Left ventricle myocardium inferior (tissue), 1 donor: ENCODE measurements around the gene GRIA1. TPM values are rescaled to one million over a fixed set of nuclear protein-coding genes. Genes with fewer than 3 reads are reported as not detected.

Experiments used
- DNase-seq: peaks from one replicate; pipeline ENCODE4 v3.0.0-alpha.2; 2020
- H3K27ac ChIP-seq: fragments of 200-600 bp; replicated peaks from 2 replicates; pipeline ENCODE4 v1.8.0; 2021
- H3K27me3 ChIP-seq: fragments of 200-600 bp; 2 replicates; pipeline ENCODE4 v1.8.0; 2021; ENCODE audit warnings: low read depth
- H3K36me3 ChIP-seq: fragments of 200-600 bp; 2 replicates; pipeline ENCODE4 v1.8.0; 2021
- H3K4me1 ChIP-seq: fragments of 200-600 bp; 2 replicates; pipeline ENCODE4 v1.8.0; 2021
- H3K4me3 ChIP-seq: fragments of 200-600 bp; 2 replicates; pipeline ENCODE4 v1.8.0; 2021; ENCODE audit warnings: mild to moderate bottlenecking, moderate library complexity
- H3K9me3 ChIP-seq: fragments of 200-600 bp; replicated peaks from 2 replicates; pipeline ENCODE4 v1.8.0; 2021
- intact Hi-C: fragments of 100-400 bp; cut with micrococcal nuclease; formaldehyde crosslinking; loops from one replicate; pipeline ENCODE4 v1.11.0; 2022
- total RNA-seq: library from RNA; stranded (reverse); fragmentation: NEBNext Ultra II Directional; extraction: Animal tissue kit (Norgen Biotek cat#: 25700); gene quantifications from one replicate; pipeline ENCODE4 v1.2.1, GENCODE V29; 2021
- TF ChIP-seq, protein P1 (sequence below): fragments of 200-600 bp; IDR thresholded peaks from 2 replicates; pipeline ENCODE4 v1.8.0; 2021; ENCODE audit warnings: antibody characterized with exemption, mild to moderate bottlenecking, borderline replicate concordance
- donor health status: DM: no; HTN: yes; CAD: no; lungs with severe emphysema.

Gene GRIA1
- total RNA-seq, 1 donor from 2014 or later, result 0.14 TPM

DNA sequence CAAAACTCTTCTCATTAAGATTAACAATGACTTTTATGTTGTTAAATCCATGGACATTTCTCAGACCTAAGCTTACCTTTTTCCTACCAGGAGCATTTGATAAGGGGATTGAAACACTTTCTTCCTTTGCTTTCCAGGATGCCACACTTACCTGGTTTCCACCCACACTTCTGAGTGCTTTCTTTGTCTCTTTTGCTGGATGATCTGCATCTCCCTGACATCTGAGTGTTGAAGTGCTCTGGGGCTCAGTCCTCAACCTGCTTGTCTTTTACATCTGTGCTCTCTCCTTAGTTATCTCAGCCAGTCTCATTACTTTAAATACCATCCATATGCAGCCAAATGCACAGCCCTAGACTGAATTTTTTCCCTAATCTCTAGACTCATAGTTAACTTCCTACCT is 22.9 kb upstream of the GRIA1 start:
- DNase-seq, result no peak
- Histone ChIP-seq H3K4me1 (no peaks in the 10 kb centered on the region), H3K36me3 (no peaks in the 10 kb centered on the region), H3K27me3 (peaks cover 14% of the 10 kb centered on the region), H3K4me3 (no peak overlapping the region), H3K9me3 (peaks cover 1% of the 10 kb centered on the region), H3K27ac (no peak overlapping the region)
- TF ChIP-seq, protein P1, sequence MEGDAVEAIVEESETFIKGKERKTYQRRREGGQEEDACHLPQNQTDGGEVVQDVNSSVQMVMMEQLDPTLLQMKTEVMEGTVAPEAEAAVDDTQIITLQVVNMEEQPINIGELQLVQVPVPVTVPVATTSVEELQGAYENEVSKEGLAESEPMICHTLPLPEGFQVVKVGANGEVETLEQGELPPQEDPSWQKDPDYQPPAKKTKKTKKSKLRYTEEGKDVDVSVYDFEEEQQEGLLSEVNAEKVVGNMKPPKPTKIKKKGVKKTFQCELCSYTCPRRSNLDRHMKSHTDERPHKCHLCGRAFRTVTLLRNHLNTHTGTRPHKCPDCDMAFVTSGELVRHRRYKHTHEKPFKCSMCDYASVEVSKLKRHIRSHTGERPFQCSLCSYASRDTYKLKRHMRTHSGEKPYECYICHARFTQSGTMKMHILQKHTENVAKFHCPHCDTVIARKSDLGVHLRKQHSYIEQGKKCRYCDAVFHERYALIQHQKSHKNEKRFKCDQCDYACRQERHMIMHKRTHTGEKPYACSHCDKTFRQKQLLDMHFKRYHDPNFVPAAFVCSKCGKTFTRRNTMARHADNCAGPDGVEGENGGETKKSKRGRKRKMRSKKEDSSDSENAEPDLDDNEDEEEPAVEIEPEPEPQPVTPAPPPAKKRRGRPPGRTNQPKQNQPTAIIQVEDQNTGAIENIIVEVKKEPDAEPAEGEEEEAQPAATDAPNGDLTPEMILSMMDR, result no peak
- intact Hi-C loops, result no loop called here

DNA sequence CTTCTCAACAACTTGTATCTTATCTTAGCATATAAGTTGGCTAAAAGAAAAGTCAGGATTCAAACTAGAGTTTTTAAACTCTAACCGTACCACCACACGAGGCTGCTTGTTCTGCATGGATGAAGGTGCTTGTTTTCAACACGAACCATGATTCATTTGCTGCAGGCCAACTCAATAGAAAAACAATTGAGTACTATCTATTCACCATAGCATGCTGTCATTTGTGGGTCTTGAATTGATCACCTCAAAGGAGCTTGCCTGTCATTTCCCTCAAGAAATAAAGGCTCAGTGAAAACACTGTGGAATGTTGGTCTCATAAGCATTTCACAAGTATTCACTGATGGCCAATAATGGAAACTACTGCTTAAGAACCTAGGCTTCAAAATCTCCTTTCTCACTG is 21.0 kb upstream of the GRIA1 start:
- H3K27ac ChIP-seq, result no peak overlapping the region
- intact Hi-C loops, result no loop called here
- TF ChIP-seq, protein P1, result no peak
- H3K9me3 ChIP-seq, result peaks cover 18% of the 10 kb centered on the region
- H3K4me1 ChIP-seq, result no peaks in the 10 kb centered on the region
- DNase-seq, result no peak
- H3K27me3 ChIP-seq, result peaks cover 14% of the 10 kb centered on the region
- no peaks in the 10 kb centered on the region for H3K36me3 ChIP-seq
- no peak overlapping the region for H3K4me3 ChIP-seq

DNA sequence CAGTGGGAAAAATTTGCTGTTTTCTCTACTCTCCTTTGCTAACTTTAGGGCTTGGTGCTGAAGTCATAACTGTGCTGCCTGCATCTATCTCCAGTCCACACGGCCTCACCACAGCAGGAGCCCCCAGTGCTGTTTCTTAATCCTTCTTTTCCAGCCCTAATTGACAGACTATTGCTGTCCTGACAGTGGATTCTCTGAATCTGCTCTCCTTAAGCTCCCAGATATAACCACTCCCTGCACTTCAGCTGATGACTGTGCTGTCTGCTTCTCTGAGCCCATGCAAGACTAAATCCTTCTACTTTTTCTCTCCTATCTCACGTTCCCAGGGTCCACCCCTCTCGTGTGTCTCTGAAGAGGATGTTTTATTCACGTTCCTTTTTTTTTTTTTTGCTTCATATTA is 19.7 kb upstream of the GRIA1 start:
- peaks cover 14% of the 10 kb centered on the region for H3K27me3 ChIP-seq

DNA sequence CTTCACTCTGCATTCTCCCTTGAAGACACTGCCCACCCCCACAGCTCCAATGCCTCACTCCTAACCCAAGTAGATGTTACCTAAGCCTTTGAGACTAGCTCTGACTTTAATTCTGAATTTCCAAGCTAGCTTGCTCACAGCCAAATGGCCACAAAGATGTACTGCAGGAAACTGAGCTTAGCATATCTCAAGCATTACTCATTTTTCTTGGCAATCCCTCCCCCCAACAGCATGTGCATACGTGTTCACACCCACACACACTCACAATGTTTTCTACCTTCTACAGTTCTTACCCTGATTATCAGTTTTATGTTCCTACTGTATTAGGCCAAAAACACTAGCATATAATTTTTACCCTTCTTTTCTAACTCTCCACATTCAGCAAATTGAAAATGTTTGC is 13.7 kb upstream of the GRIA1 start:
- Histone ChIP-seq H3K9me3 (peaks cover 18% of the 10 kb centered on the region), H3K4me1 (no peaks in the 10 kb centered on the region), H3K4me3 (no peak overlapping the region), H3K27ac (no peak overlapping the region), H3K27me3 (no peaks in the 10 kb centered on the region), H3K36me3 (no peaks in the 10 kb centered on the region)
- intact Hi-C loops, result no loop called here
- no peak for DNase-seq
- TF ChIP-seq, protein P1, result no peak

More for the DNA sequence above, 19.7 kb upstream of the GRIA1 start:
- H3K4me1 ChIP-seq, result no peaks in the 10 kb centered on the region
- TF ChIP-seq, protein P1, result no peak
- peaks cover 18% of the 10 kb centered on the region for H3K9me3 ChIP-seq
- H3K4me3 ChIP-seq, result no peak overlapping the region
- no peak for DNase-seq
- no peak overlapping the region for H3K27ac ChIP-seq
- H3K36me3 ChIP-seq, result no peaks in the 10 kb centered on the region
- intact Hi-C loops, result no loop called here

DNA sequence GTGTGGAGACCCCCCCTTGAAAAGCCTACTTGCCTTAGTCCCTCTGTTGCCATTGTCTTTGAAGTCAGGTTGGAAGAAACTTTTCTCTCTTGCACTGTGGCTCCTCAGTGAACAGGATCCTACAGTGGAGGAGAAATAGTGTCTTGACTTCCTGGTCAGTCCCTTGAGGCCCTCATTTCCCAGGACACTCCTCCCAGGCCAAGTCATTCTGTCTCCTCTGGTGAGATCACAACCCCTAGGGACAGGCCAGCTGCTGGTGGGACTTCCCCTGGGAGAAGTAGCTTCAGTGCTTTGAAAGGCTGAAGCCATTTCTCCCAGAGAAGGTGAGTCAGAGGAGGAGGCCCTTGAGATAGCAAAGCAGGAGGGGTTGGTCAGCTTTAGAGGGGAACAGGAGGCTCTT is 10.1 kb upstream of the GRIA1 start:
- no peaks in the 10 kb centered on the region for H3K4me1 ChIP-seq
- no peaks in the 10 kb centered on the region for H3K9me3 ChIP-seq
- DNase-seq, result no peak
- H3K27me3 ChIP-seq, result no peaks in the 10 kb centered on the region
- H3K4me3 ChIP-seq, result no peak overlapping the region
- H3K36me3 ChIP-seq, result no peaks in the 10 kb centered on the region
- H3K27ac ChIP-seq, result no peak overlapping the region
- intact Hi-C loops, result no loop called here
- TF ChIP-seq, protein P1, result no peak

DNA sequence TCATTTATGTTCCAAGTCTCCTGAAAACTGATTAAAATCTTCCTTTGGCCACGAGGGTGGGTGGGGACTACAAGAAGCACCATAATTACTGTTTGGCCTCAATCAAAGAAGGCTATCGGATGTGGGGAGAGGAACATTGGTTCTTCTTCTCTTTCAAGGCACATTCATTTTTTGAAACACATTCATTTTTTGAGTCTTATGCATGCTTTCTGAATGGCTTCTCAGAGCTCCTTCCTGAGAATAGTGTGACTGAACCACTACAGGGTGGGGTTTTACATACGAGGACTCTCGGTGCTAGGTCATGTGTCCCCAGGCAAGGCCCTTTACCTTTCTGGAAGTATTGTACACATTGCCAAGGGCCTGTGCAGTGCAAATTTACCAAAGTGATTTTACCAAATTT is 7.0 kb upstream of the GRIA1 start:
- DNase-seq, result no peak
- no peak overlapping the region for H3K27ac ChIP-seq
- TF ChIP-seq, protein P1, result no peak
- H3K36me3 ChIP-seq, result no peaks in the 10 kb centered on the region
- no peak overlapping the region for H3K4me3 ChIP-seq
- H3K4me1 ChIP-seq, result no peaks in the 10 kb centered on the region
- H3K9me3 ChIP-seq, result no peaks in the 10 kb centered on the region
- intact Hi-C loops, result no loop called here
- peaks cover under 1% of the 10 kb centered on the region for H3K27me3 ChIP-seq
